ENCODE data around the gene DTYMK. TPM values are rescaled to one million over a fixed set of nuclear protein-coding genes. Genes with fewer than 3 reads are reported as not detected.
A peak's percentile ranks its signal among the peaks of the same experiment; 100 is the strongest.

Gene DTYMK
- total RNA-seq, 1 donor from 2014 or later, result 106 TPM

GRCh38 chr2:241676665-241677064 is 9.9 kb downstream of the DTYMK start:
- DNase-seq (ENCODE audit: low spot score), result no peak
- Mint-ChIP-seq H3K4me3 (no peak overlapping the region), H3K9me3 (no peaks in the 10 kb centered on the region), H3K36me3 (ENCODE audit: low read depth) (peaks cover 24% of the 10 kb centered on the region), H3K27me3 (ENCODE audit: insufficient read depth) (no peaks in the 10 kb centered on the region), H3K27ac (peak overlapping the region; percentile 5), H3K4me1 (ENCODE audit: low read depth) (peaks cover 10% of the 10 kb centered on the region)
- intact Hi-C loops (cut with micrococcal nuclease), result no loop called here

GRCh38 chr2:241675885-241676284 is 10.7 kb downstream of the DTYMK start:
- no peak overlapping the region for H3K27ac Mint-ChIP-seq

GRCh38 chr2:241673797-241674725 is 12.6 kb downstream of the DTYMK start:
- intact Hi-C loops (cut with micrococcal nuclease), result no loop called here
- Mint-ChIP-seq H3K27me3 (ENCODE audit: insufficient read depth) (no peaks in the 10 kb centered on the region), H3K36me3 (ENCODE audit: low read depth) (peaks cover 16% of the 10 kb centered on the region), H3K4me1 (ENCODE audit: low read depth) (no peaks in the 10 kb centered on the region), H3K4me3 (no peak overlapping the region), H3K27ac (no peak overlapping the region), H3K9me3 (no peaks in the 10 kb centered on the region)
- no peak for DNase-seq (ENCODE audit: low spot score)

More at GRCh38 chr2:241675885-241676284, 10.7 kb downstream of the DTYMK start:
- peaks cover 4% of the 10 kb centered on the region for H3K4me1 Mint-ChIP-seq (ENCODE audit: low read depth)
- intact Hi-C loops (cut with micrococcal nuclease), result no loop called here
- DNase-seq (ENCODE audit: low spot score), result no peak
- H3K36me3 Mint-ChIP-seq (ENCODE audit: low read depth), result peaks cover 21% of the 10 kb centered on the region
- H3K9me3 Mint-ChIP-seq, result no peaks in the 10 kb centered on the region
- H3K4me3 Mint-ChIP-seq, result no peak overlapping the region
- no peaks in the 10 kb centered on the region for H3K27me3 Mint-ChIP-seq (ENCODE audit: insufficient read depth)

GRCh38 chr2:241673189-241673663 is 13.4 kb downstream of the DTYMK start:
- H3K4me3 Mint-ChIP-seq, result no peak overlapping the region
- intact Hi-C loops (cut with micrococcal nuclease), result no loop called here
- H3K36me3 Mint-ChIP-seq (ENCODE audit: low read depth), result peaks cover 18% of the 10 kb centered on the region
- no peaks in the 10 kb centered on the region for H3K9me3 Mint-ChIP-seq
- H3K27me3 Mint-ChIP-seq (ENCODE audit: insufficient read depth), result no peaks in the 10 kb centered on the region
- peak overlapping the region; percentile 72 for H3K27ac Mint-ChIP-seq
- no peaks in the 10 kb centered on the region for H3K4me1 Mint-ChIP-seq (ENCODE audit: low read depth)
- no peak for DNase-seq (ENCODE audit: low spot score)

GRCh38 chr2:241672243-241673188 is 14.1 kb downstream of the DTYMK start:
- Mint-ChIP-seq H3K27me3 (ENCODE audit: insufficient read depth) (no peaks in the 10 kb centered on the region), H3K4me1 (ENCODE audit: low read depth) (no peaks in the 10 kb centered on the region), H3K9me3 (no peaks in the 10 kb centered on the region), H3K27ac (no peak overlapping the region), H3K4me3 (no peak overlapping the region), H3K36me3 (ENCODE audit: low read depth) (peaks cover 23% of the 10 kb centered on the region)
- DNase-seq (ENCODE audit: low spot score), result no peak
- intact Hi-C loops (cut with micrococcal nuclease), result no loop called here

GRCh38 chr2:241671457-241672240 is 15.0 kb downstream of the DTYMK start:
- no peak overlapping the region for H3K27ac Mint-ChIP-seq

GRCh38 chr2:241670333-241671110 is 16.1 kb downstream of the DTYMK start:
- Mint-ChIP-seq H3K36me3 (ENCODE audit: low read depth) (peaks cover 19% of the 10 kb centered on the region), H3K4me1 (ENCODE audit: low read depth) (peaks cover under 1% of the 10 kb centered on the region), H3K4me3 (no peak overlapping the region), H3K27ac (no peak overlapping the region), H3K27me3 (ENCODE audit: insufficient read depth) (no peaks in the 10 kb centered on the region), H3K9me3 (no peaks in the 10 kb centered on the region)
- no peak for DNase-seq (ENCODE audit: low spot score)
- intact Hi-C loops (cut with micrococcal nuclease), result no loop called here

More at GRCh38 chr2:241671457-241672240, 15.0 kb downstream of the DTYMK start:
- intact Hi-C loops (cut with micrococcal nuclease), result no loop called here
- H3K4me3 Mint-ChIP-seq, result no peak overlapping the region
- H3K36me3 Mint-ChIP-seq (ENCODE audit: low read depth), result peaks cover 23% of the 10 kb centered on the region
- H3K4me1 Mint-ChIP-seq (ENCODE audit: low read depth), result no peaks in the 10 kb centered on the region
- no peaks in the 10 kb centered on the region for H3K9me3 Mint-ChIP-seq
- DNase-seq (ENCODE audit: low spot score), result no peak
- H3K27me3 Mint-ChIP-seq (ENCODE audit: insufficient read depth), result no peaks in the 10 kb centered on the region

- DNase-seq (ENCODE audit: low spot score), result no peak
- H3K4me3 Mint-ChIP-seq, result no peak overlapping the region
- H3K27me3 Mint-ChIP-seq (ENCODE audit: insufficient read depth), result no peaks in the 10 kb centered on the region
These were observed 17.8 kb downstream of the DTYMK start for GRCh38 chr2:241668839-241669238.

GRCh38 chr2:241668354-241668753 is 18.3 kb downstream of the DTYMK start:
- DNase-seq (ENCODE audit: low spot score), result no peak
- H3K27me3 Mint-ChIP-seq (ENCODE audit: insufficient read depth), result no peaks in the 10 kb centered on the region
- H3K27ac Mint-ChIP-seq, result no peak overlapping the region
- intact Hi-C loops (cut with micrococcal nuclease), result no loop called here
- H3K9me3 Mint-ChIP-seq, result no peaks in the 10 kb centered on the region
- peaks cover 21% of the 10 kb centered on the region for H3K36me3 Mint-ChIP-seq (ENCODE audit: low read depth)
- H3K4me3 Mint-ChIP-seq, result no peak overlapping the region
- peaks cover 10% of the 10 kb centered on the region for H3K4me1 Mint-ChIP-seq (ENCODE audit: low read depth)

More at GRCh38 chr2:241668839-241669238, 17.8 kb downstream of the DTYMK start:
- Mint-ChIP-seq H3K4me1 (ENCODE audit: low read depth) (peaks cover 10% of the 10 kb centered on the region), H3K27ac (no peak overlapping the region), H3K9me3 (no peaks in the 10 kb centered on the region), H3K36me3 (ENCODE audit: low read depth) (peaks cover 21% of the 10 kb centered on the region)
- intact Hi-C loops (cut with micrococcal nuclease), result no loop called here

- intact Hi-C loops (cut with micrococcal nuclease), result no loop called here
- Mint-ChIP-seq H3K27me3 (ENCODE audit: insufficient read depth) (no peaks in the 10 kb centered on the region), H3K27ac (no peak overlapping the region), H3K9me3 (no peaks in the 10 kb centered on the region), H3K4me1 (ENCODE audit: low read depth) (peaks cover 10% of the 10 kb centered on the region), H3K4me3 (no peak overlapping the region), H3K36me3 (ENCODE audit: low read depth) (peaks cover 19% of the 10 kb centered on the region)
- no peak for DNase-seq (ENCODE audit: low spot score)
These were observed 19.8 kb downstream of the DTYMK start for GRCh38 chr2:241666627-241667400.

All from activated T-helper 1 cell treated with anti-CD3 and anti-CD28 coated beads, Interleukin-12 subunit alpha, Interleukin-12 subunit beta, Interleukin-2, Interleukin-4 antibody, amounts not matched to agents 30 ng/mL and 10 ng/mL and 1 ng/mL, durations not matched to agents 14 hours and 24 hours and 36 hours (primary cell).